Tibial nerve (tissue), 4 donors: ENCODE data around the gene DOHH. TPM values are rescaled to one million over a fixed set of nuclear protein-coding genes. Genes with fewer than 3 reads are reported as not detected.

ENCODE experiments used
- DNase-seq, 2 donors: peaks; one replicate each; pipeline ENCODE4 v3.0.0-alpha.2; 2019; ENCODE audit warnings: low spot score in 2 of 2
- H3K27ac ChIP-seq, 4 donors: fragments of 200-600 bp; sonication (generic) in 3 of 4; one replicate each; pipeline ENCODE4 v1.5.1; 2017 to 2019; ENCODE audit warnings: mild to moderate bottlenecking in 1 of 4
- H3K27me3 ChIP-seq, 2 donors: fragments of 200-600 bp; sonication (generic) in 1 of 2; one replicate each; pipeline versions ENCODE4 v1.5.1 to v1.6.0; 2017 to 2019
- H3K36me3 ChIP-seq, 3 donors: fragments of 200-600 bp; sonication (generic); one replicate each; pipeline ENCODE4 v1.5.1; 2018 to 2019
- H3K4me1 ChIP-seq, 4 donors: fragments of 200-600 bp; sonication (generic) in 3 of 4; one replicate each; pipeline ENCODE4 v1.5.1; 2017 to 2019
- H3K4me3 ChIP-seq, 4 donors: fragments of 200-600 bp; sonication (generic) in 3 of 4; one replicate each; pipeline ENCODE4 v1.5.1; 2017 to 2019; ENCODE audit warnings: mild to moderate bottlenecking in 1 of 4, moderate library complexity in 1 of 4
- H3K9me3 ChIP-seq, 4 donors: fragments of 200-600 bp; sonication (generic) in 3 of 4; one replicate each; pipeline ENCODE4 v1.5.1; 2017 to 2019
- CTCF ChIP-seq, 5 experiments: fragments of 200-600 bp in 3 of 5; fragments of 450-650 bp in 2 of 5; sonication (generic) in 3 of 5; IDR thresholded peaks; one replicate each; pipeline ENCODE4 v1.5.1; 2016 to 2019; ENCODE audit warnings: antibody characterized with exemption in 5 of 5, mild to moderate bottlenecking in 3 of 5, moderate library complexity in 2 of 5
- EP300 ChIP-seq, 2 donors: sonication (generic); formaldehyde crosslinking; IDR thresholded peaks; one replicate each; pipeline ENCODE4 v1.6.1; 2017; ENCODE audit warnings: antibody characterized with exemption in 2 of 2, mild to moderate bottlenecking in 1 of 2
- POLR2A ChIP-seq, 2 donors: fragments of 450-650 bp; IDR thresholded peaks; one replicate each; pipeline ENCODE4 v1.6.1; 2017; ENCODE audit warnings: antibody characterized with exemption in 2 of 2, mild to moderate bottlenecking in 2 of 2, moderate library complexity in 2 of 2
- WGBS, 2 donors: methylation state at CpG; one replicate each; pipeline ENCODE4 v1.1.5; 2018; 5-methylcytosine and 5-hydroxymethylcytosine counted together
- total RNA-seq, 4 donors: library from RNA; depleted of rRNA; stranded (reverse); fragments of >200 nt; gene quantifications; one replicate each; pipeline ENCODE4 v1.1.0, GENCODE V29; 2016

DOHH gene
- total RNA-seq, 4 donors from 2014 or later: 19.7 to 30.3 (median 23.0) TPM

GRCh38 chr19:3520166-3521103 is 20.0 kb upstream of the DOHH start:
- no peak for DNase-seq
- Histone ChIP-seq H3K9me3 (no peaks in the 10 kb centered on the region), H3K4me3 (no peak overlapping the region), H3K36me3 (peaks cover 0 to 68% (median 0%) of the 10 kb centered on the region in 3 donors), H3K27ac (no peak overlapping the region), H3K27me3 (no peaks in the 10 kb centered on the region), H3K4me1 (peaks cover 0 to 31% (median 3%) of the 10 kb centered on the region in 4 donors)
- TF ChIP-seq CTCF (IDR thresholded peaks at IDR 0.05): no peak
- WGBS, 2 donors: 89% methylated on average over 28 to 34 of the region's 37 CpGs

- H3K4me3 ChIP-seq: no peak overlapping the region
- no peaks in the 10 kb centered on the region for H3K9me3 ChIP-seq
- TF ChIP-seq POLR2A (IDR thresholded peaks at IDR 0.05) (no peak), EP300 (IDR thresholded peaks at IDR 0.05) (no peak), CTCF (IDR thresholded peaks at IDR 0.05) (no peak)
- H3K27ac ChIP-seq: no peak overlapping the region
- peaks cover 0 to 59% (median 0%) of the 10 kb centered on the region in 3 donors for H3K36me3 ChIP-seq
- 86 to 87% methylated on average over 8 to 18 of the region's 18 CpGs for WGBS, 2 donors
- no peak for DNase-seq
- H3K27me3 ChIP-seq: no peaks in the 10 kb centered on the region
- peaks cover 0 to 42% (median 3%) of the 10 kb centered on the region in 4 donors for H3K4me1 ChIP-seq
Observed at GRCh38 chr19:3519126-3519525, 18.7 kb upstream of the DOHH start.

GRCh38 chr19:3518659-3519058 is 18.2 kb upstream of the DOHH start:
- WGBS, 2 donors: 86 to 89% methylated on average over 2 of the region's 2 CpGs
- no peak for DNase-seq
- peaks cover 0 to 45% (median 3%) of the 10 kb centered on the region in 4 donors for H3K4me1 ChIP-seq
- peaks cover 0 to 54% (median 0%) of the 10 kb centered on the region in 3 donors for H3K36me3 ChIP-seq
- no peaks in the 10 kb centered on the region for H3K9me3 ChIP-seq
- H3K4me3 ChIP-seq: no peak overlapping the region
- no peak overlapping the region for H3K27ac ChIP-seq
- TF ChIP-seq EP300 (IDR thresholded peaks at IDR 0.05) (no peak), POLR2A (IDR thresholded peaks at IDR 0.05) (no peak), CTCF (IDR thresholded peaks at IDR 0.05) (no peak)
- H3K27me3 ChIP-seq: no peaks in the 10 kb centered on the region

GRCh38 chr19:3518255-3518654 is 17.8 kb upstream of the DOHH start:
- 82 to 83% methylated on average over 10 of the region's 10 CpGs for WGBS, 2 donors
- no peaks in the 10 kb centered on the region for H3K27me3 ChIP-seq
- H3K36me3 ChIP-seq: peaks cover 0 to 50% (median 0%) of the 10 kb centered on the region in 3 donors
- H3K27ac ChIP-seq: no peak overlapping the region
- DNase-seq: no peak
- no peak overlapping the region for H3K4me3 ChIP-seq
- TF ChIP-seq EP300 (IDR thresholded peaks at IDR 0.05) (no peak), CTCF (IDR thresholded peaks at IDR 0.05) (no peak), POLR2A (IDR thresholded peaks at IDR 0.05) (no peak)
- no peaks in the 10 kb centered on the region for H3K9me3 ChIP-seq
- peaks cover 0 to 49% (median 3%) of the 10 kb centered on the region in 4 donors for H3K4me1 ChIP-seq

- H3K9me3 ChIP-seq: no peaks in the 10 kb centered on the region
- no peak overlapping the region for H3K27ac ChIP-seq
- WGBS, 2 donors: 79% methylated on average over 2 of the region's 2 CpGs
- DNase-seq: no peak
- H3K4me1 ChIP-seq: peaks cover 0 to 55% (median 3%) of the 10 kb centered on the region in 4 donors
- no peaks in the 10 kb centered on the region for H3K27me3 ChIP-seq
- no peak overlapping the region for H3K4me3 ChIP-seq
- TF ChIP-seq CTCF (IDR thresholded peaks at IDR 0.05) (no peak), POLR2A (IDR thresholded peaks at IDR 0.05) (no peak), EP300 (IDR thresholded peaks at IDR 0.05) (no peak)
- H3K36me3 ChIP-seq: peaks cover 0 to 44% (median 0%) of the 10 kb centered on the region in 3 donors
Observed at GRCh38 chr19:3517638-3518037, 17.2 kb upstream of the DOHH start.
